HG02938 (cell line): Measurements from ENCODE around the gene C19orf81.

Experiments used
- ATAC-seq: cut with Tn5 transposase; IDR thresholded peaks from one replicate; pipeline ENCODE4 v1.9.1; 2021; ENCODE audit warnings: mild to moderate bottlenecking, moderate library complexity; ENCODE audit not compliant: unreplicated experiment

C19orf81 gene

DNA sequence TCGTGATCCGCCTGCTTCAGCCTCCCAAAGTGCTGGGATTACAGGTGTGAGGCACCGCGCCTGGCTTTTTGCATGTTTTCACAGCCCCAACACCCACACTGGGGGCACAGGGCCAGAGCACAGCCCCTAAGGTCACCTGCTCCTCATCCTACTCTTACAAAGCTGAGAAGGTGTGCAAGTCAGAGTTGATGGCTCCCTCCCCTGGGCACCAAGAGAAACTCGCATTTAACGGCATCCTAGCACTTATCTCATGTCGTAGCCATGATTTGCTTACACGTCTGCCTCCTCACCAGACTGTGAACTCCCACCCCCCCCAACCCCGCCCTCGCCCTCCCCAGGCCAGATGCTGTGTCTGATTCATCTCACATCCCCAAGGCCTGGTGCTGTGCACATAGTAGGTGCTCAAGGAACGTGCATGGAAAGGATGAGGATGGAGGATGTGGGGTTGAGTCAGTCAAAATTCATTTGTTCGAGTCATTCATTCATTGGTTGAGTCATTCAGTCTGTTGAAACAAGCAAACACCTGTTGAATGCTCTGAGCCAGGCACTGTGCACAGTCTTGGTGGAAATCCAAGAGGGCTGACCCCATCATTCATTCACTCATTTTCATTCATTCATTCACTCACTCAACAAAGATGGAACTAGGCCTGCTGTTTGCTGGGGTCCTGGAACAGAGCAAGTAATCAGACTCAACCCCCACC lies 59.1 kb downstream of the C19orf81 start:
- no peak for ATAC-seq
